HCT116 (cell line): ENCODE measurements around the gene TCERG1L.

ENCODE experiments used
- EZH2 ChIP-seq: fragments of 200-600 bp; sonication (generic); IDR thresholded peaks from 2 replicates; pipeline ENCODE4 v1.6.1; 2017; ENCODE audit warnings: antibody characterized with exemption, mixed run types
- POLR2A ChIP-seq: IDR thresholded peaks from 2 replicates; pipeline ENCODE4 v1.7.0; 2011; ENCODE audit warnings: borderline replicate concordance; ENCODE audit not compliant: insufficient read depth, insufficient read length; ENCODE audit errors: extremely low read depth
- TF ChIP-seq, protein P1 (sequence below), 3 experiments: fragments of 200-600 bp in 1 of 3; sonication (generic) in 1 of 3; IDR thresholded peaks in 2 of 3; conservative IDR thresholded peaks in 1 of 3; 2 replicates each; pipeline ENCODE4 v1.5.1; 2012 to 2017; ENCODE audit warnings: low read depth in 2 of 3, low read length in 2 of 3, antibody characterized with exemption in 1 of 3, borderline replicate concordance in 1 of 3, control low read depth in 1 of 3, mild to moderate bottlenecking in 1 of 3, mixed read lengths in 1 of 3, mixed run types in 1 of 3, moderate library complexity in 1 of 3; ENCODE audit not compliant: insufficient read depth in 1 of 3

DNA sequence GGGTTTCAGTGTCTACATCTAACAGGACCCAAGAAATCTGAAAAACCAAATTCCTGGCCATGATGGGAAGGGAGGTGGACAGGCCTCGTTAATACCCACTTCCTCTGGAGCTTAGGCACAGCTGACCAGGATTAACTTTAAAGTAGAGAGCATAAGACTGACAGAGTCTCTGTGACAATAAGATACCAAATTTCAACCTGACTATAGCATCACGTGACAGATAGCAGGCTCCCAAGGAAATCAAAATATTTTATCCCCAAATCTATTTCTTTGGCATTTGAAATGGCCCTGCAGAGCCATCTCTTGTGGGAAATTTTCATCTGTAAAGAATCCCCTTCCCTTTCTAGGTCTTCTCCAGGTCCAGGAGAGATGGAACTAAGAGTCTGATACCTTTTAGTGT is 258.3 kb downstream of the TCERG1L start:
- TF ChIP-seq, protein P1, sequence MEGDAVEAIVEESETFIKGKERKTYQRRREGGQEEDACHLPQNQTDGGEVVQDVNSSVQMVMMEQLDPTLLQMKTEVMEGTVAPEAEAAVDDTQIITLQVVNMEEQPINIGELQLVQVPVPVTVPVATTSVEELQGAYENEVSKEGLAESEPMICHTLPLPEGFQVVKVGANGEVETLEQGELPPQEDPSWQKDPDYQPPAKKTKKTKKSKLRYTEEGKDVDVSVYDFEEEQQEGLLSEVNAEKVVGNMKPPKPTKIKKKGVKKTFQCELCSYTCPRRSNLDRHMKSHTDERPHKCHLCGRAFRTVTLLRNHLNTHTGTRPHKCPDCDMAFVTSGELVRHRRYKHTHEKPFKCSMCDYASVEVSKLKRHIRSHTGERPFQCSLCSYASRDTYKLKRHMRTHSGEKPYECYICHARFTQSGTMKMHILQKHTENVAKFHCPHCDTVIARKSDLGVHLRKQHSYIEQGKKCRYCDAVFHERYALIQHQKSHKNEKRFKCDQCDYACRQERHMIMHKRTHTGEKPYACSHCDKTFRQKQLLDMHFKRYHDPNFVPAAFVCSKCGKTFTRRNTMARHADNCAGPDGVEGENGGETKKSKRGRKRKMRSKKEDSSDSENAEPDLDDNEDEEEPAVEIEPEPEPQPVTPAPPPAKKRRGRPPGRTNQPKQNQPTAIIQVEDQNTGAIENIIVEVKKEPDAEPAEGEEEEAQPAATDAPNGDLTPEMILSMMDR (IDR thresholded peaks at IDR 0.05 in 2 of 3, conservative IDR thresholded peaks at IDR 0.05 in 1 of 3; ENCODE audit: borderline replicate concordance in 1 of 3, insufficient read depth in 1 of 3, low read depth in 2 of 3, low read length in 2 of 3), result no peak
- TF ChIP-seq POLR2A (no peak), EZH2 (no peak)
